ENCODE results near the gene BIRC2. TPM values are rescaled to one million over a fixed set of nuclear protein-coding genes. Genes with fewer than 3 reads are reported as not detected.

BIRC2 gene
- total and polyA plus RNA-seq, 4 donors: 14.1 to 46.7 (median 29.5) TPM

DNA sequence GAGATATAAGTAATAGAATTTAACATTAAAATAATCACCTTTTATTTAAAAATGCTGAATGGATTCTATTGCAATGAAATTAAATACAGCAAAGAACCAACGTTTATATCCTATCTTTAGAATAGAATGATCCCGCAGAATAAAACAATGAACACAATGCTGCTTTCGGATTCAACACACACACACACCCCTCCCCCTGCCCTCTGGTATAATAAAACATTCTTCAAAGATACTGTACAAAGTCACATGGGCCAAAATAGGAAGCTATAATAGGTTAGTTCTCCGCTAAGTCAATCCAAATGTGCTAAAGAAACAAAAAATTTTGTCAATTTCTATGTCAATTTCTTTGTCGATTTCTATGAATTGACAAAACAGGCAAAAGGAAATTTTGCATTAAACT is 58.5 kb downstream of the BIRC2 start:
- Histone ChIP-seq H3K9me3 (ENCODE audit: control insufficient read depth in 4 of 4, low read length in 3 of 4) (no peaks in the 10 kb centered on the region), H3K36me3 (ENCODE audit: control insufficient read depth in 4 of 4, insufficient read depth in 3 of 4, low read depth in 1 of 4, low read length in 3 of 4) (peaks cover 4 to 33% (median 13%) of the 10 kb centered on the region in 4 donors), H3K4me3 (ENCODE audit: low read depth in 1 of 3, low read length in 3 of 3) (no peak overlapping the region), H3K4me1 (ENCODE audit: control insufficient read depth in 4 of 4, insufficient read depth in 4 of 4, low read length in 3 of 4) (peaks cover 0 to 7% (median 2%) of the 10 kb centered on the region in 4 donors), H3K27ac (ENCODE audit: low read depth in 1 of 2, low read length in 2 of 2) (no peak overlapping the region), H3K9ac (ENCODE audit: low read depth in 1 of 2, low read length in 2 of 2) (no peak overlapping the region), H3K27me3 (ENCODE audit: control insufficient read depth in 4 of 4, insufficient read depth in 4 of 4, low read length in 3 of 4) (no peaks in the 10 kb centered on the region)
- WGBS: 94% methylated on average over 5 of the region's 5 CpGs
- no peak for DNase-seq (ENCODE audit: low spot score)
- TF ChIP-seq, protein P1, sequence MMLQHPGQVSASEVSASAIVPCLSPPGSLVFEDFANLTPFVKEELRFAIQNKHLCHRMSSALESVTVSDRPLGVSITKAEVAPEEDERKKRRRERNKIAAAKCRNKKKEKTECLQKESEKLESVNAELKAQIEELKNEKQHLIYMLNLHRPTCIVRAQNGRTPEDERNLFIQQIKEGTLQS (IDR thresholded peaks at IDR 0.05): no peak
- TF ChIP-seq RXRA (IDR thresholded peaks at IDR 0.05) (no peak), SP1 (IDR thresholded peaks at IDR 0.05) (no peak), NR2F2 (IDR thresholded peaks at IDR 0.05) (no peak), YY1 (IDR thresholded peaks at IDR 0.05) (no peak), RAD21 (IDR thresholded peaks at IDR 0.05) (no peak), FOXA2 (IDR thresholded peaks at IDR 0.05) (no peak), HNF4A (conservative IDR thresholded peaks at IDR 0.05) (no peak), TAF1 (conservative IDR thresholded peaks at IDR 0.05) (no peak), EGR1 (IDR thresholded peaks at IDR 0.05; ENCODE audit: low read depth in 2 of 2) (no peak), JUND (IDR thresholded peaks at IDR 0.05) (no peak), GABPA (IDR thresholded peaks at IDR 0.05 in 1 of 2, conservative IDR thresholded peaks at IDR 0.05 in 1 of 2) (no peak), FOXA1 (IDR thresholded peaks at IDR 0.05) (no peak)
- TF ChIP-seq, protein P2, sequence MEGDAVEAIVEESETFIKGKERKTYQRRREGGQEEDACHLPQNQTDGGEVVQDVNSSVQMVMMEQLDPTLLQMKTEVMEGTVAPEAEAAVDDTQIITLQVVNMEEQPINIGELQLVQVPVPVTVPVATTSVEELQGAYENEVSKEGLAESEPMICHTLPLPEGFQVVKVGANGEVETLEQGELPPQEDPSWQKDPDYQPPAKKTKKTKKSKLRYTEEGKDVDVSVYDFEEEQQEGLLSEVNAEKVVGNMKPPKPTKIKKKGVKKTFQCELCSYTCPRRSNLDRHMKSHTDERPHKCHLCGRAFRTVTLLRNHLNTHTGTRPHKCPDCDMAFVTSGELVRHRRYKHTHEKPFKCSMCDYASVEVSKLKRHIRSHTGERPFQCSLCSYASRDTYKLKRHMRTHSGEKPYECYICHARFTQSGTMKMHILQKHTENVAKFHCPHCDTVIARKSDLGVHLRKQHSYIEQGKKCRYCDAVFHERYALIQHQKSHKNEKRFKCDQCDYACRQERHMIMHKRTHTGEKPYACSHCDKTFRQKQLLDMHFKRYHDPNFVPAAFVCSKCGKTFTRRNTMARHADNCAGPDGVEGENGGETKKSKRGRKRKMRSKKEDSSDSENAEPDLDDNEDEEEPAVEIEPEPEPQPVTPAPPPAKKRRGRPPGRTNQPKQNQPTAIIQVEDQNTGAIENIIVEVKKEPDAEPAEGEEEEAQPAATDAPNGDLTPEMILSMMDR (IDR thresholded peaks at IDR 0.05; ENCODE audit: low read depth, low read length, missing input control): no peak
- TF ChIP-seq, protein P3, sequence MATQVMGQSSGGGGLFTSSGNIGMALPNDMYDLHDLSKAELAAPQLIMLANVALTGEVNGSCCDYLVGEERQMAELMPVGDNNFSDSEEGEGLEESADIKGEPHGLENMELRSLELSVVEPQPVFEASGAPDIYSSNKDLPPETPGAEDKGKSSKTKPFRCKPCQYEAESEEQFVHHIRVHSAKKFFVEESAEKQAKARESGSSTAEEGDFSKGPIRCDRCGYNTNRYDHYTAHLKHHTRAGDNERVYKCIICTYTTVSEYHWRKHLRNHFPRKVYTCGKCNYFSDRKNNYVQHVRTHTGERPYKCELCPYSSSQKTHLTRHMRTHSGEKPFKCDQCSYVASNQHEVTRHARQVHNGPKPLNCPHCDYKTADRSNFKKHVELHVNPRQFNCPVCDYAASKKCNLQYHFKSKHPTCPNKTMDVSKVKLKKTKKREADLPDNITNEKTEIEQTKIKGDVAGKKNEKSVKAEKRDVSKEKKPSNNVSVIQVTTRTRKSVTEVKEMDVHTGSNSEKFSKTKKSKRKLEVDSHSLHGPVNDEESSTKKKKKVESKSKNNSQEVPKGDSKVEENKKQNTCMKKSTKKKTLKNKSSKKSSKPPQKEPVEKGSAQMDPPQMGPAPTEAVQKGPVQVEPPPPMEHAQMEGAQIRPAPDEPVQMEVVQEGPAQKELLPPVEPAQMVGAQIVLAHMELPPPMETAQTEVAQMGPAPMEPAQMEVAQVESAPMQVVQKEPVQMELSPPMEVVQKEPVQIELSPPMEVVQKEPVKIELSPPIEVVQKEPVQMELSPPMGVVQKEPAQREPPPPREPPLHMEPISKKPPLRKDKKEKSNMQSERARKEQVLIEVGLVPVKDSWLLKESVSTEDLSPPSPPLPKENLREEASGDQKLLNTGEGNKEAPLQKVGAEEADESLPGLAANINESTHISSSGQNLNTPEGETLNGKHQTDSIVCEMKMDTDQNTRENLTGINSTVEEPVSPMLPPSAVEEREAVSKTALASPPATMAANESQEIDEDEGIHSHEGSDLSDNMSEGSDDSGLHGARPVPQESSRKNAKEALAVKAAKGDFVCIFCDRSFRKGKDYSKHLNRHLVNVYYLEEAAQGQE (IDR thresholded peaks at IDR 0.05): no peak
- TF ChIP-seq, protein P4, sequence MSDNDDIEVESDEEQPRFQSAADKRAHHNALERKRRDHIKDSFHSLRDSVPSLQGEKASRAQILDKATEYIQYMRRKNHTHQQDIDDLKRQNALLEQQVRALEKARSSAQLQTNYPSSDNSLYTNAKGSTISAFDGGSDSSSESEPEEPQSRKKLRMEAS (IDR thresholded peaks at IDR 0.05): no peak

DNA sequence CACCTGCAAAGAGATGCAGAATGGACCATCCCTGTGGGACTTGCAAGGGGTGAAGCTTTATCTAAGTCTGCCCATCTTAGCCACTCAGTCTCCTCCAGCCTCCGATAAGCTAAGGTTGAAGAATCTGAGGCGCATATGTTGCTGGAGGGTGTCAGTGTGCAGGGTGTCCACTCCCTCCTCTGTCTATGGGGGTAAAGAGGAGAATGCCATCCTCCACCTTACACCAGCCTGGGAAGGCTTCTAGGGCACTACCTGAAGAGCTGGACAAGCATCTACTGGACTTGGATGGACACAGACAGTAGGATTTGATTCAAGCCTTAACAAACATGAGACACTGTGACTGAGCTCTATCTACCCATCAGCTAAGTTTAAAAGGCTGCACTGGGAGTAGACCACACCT is 59.1 kb downstream of the BIRC2 start:
- Histone ChIP-seq H3K36me3 (ENCODE audit: control insufficient read depth in 4 of 4, insufficient read depth in 3 of 4, low read depth in 1 of 4, low read length in 3 of 4) (peaks cover 2 to 28% (median 8%) of the 10 kb centered on the region in 4 donors), H3K9ac (ENCODE audit: low read depth in 1 of 2, low read length in 2 of 2) (no peak overlapping the region), H3K4me3 (ENCODE audit: low read depth in 1 of 3, low read length in 3 of 3) (no peak overlapping the region), H3K27me3 (ENCODE audit: control insufficient read depth in 4 of 4, insufficient read depth in 4 of 4, low read length in 3 of 4) (no peaks in the 10 kb centered on the region), H3K4me1 (ENCODE audit: control insufficient read depth in 4 of 4, insufficient read depth in 4 of 4, low read length in 3 of 4) (peaks cover 0 to 7% (median 2%) of the 10 kb centered on the region in 4 donors), H3K9me3 (ENCODE audit: control insufficient read depth in 4 of 4, low read length in 3 of 4) (no peaks in the 10 kb centered on the region), H3K27ac (ENCODE audit: low read depth in 1 of 2, low read length in 2 of 2) (no peak overlapping the region)
- DNase-seq (ENCODE audit: low spot score): no peak
- WGBS: over 99% methylated on average over 2 of the region's 2 CpGs
- TF ChIP-seq, protein P1 (IDR thresholded peaks at IDR 0.05): no peak
- TF ChIP-seq, protein P5, sequence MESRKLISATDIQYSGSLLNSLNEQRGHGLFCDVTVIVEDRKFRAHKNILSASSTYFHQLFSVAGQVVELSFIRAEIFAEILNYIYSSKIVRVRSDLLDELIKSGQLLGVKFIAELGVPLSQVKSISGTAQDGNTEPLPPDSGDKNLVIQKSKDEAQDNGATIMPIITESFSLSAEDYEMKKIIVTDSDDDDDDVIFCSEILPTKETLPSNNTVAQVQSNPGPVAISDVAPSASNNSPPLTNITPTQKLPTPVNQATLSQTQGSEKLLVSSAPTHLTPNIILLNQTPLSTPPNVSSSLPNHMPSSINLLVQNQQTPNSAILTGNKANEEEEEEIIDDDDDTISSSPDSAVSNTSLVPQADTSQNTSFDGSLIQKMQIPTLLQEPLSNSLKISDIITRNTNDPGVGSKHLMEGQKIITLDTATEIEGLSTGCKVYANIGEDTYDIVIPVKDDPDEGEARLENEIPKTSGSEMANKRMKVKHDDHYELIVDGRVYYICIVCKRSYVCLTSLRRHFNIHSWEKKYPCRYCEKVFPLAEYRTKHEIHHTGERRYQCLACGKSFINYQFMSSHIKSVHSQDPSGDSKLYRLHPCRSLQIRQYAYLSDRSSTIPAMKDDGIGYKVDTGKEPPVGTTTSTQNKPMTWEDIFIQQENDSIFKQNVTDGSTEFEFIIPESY (IDR thresholded peaks at IDR 0.05): no peak
- no peak for TF ChIP-seq HNF4A (conservative IDR thresholded peaks at IDR 0.05)
- no peak for TF ChIP-seq SP1 (IDR thresholded peaks at IDR 0.05)
- no peak for TF ChIP-seq TAF1 (conservative IDR thresholded peaks at IDR 0.05)
- TF ChIP-seq RAD21 (IDR thresholded peaks at IDR 0.05): no peak
- TF ChIP-seq, protein P4 (IDR thresholded peaks at IDR 0.05): no peak
- TF ChIP-seq FOXA1 (IDR thresholded peaks at IDR 0.05): no peak
- no peak for TF ChIP-seq NR2F2 (IDR thresholded peaks at IDR 0.05)
- TF ChIP-seq, protein P2 (IDR thresholded peaks at IDR 0.05; ENCODE audit: low read depth, low read length, missing input control): no peak
- TF ChIP-seq EGR1 (IDR thresholded peaks at IDR 0.05; ENCODE audit: low read depth in 2 of 2): no peak
- no peak for TF ChIP-seq RXRA (IDR thresholded peaks at IDR 0.05)
- no peak for TF ChIP-seq GABPA (IDR thresholded peaks at IDR 0.05 in 1 of 2, conservative IDR thresholded peaks at IDR 0.05 in 1 of 2)
- TF ChIP-seq YY1 (IDR thresholded peaks at IDR 0.05): no peak
- no peak for TF ChIP-seq JUND (IDR thresholded peaks at IDR 0.05)

Data from liver (tissue), 9 donors.